HG03520 (cell line): ENCODE results near the gene BUB1.
"Not testable (repeated sequence)": the region's sequence is repeated elsewhere in the genome, so short reads cannot be mapped to it uniquely, and the experiment has no call there.

Source experiments
- ATAC-seq: cut with Tn5 transposase; IDR thresholded peaks from one replicate; pipeline ENCODE4 v1.9.1; 2021; ENCODE audit warnings: mild to moderate bottlenecking, moderate library complexity; ENCODE audit not compliant: unreplicated experiment

The BUB1 gene

DNA sequence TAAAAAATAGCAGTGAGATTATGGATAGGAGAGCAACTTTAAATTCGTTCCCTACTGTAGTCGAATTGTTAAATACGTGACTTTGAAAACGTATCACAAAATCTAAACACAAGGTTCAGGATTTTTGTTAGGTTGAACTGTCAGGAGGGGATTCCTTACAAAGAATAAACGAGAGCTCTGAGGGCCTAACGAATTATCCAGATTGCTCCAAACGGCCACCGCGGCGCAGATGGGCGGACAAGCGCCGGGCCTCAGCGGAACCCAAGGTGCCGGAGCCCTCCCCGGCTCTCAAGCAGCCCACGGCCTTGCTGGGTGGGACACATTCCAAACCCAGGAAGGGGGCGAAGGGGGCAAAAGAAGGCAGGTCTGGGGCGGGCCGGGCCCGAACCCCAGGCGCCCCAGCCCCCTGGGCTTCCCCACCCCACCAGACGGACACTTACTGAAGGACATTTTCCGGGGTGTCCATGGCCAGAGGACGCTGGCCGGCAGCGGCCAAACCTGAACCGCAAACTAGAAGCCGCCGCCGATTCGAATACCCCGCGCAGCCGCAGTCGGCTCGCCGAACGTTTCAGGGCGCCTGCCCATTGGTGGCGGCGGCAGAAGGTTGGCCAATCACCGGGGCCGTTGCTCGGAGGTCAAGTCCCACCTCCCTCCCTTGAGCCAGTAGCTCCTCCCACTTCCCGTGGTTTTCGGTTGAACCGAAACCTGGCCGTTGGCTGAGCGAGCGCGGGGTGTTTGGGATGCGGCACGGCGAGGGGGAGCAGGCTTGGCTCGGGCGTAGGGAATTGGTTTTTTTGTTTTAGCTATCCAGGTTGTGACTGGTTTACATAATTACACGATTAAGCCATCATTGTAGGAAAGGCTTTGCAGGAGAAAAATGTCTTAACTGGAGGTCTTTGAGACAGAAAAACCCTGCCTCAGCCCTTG is at the start of gene BUB1:
TSS of gene BUB1 (minus strand) at position 534 of the 927 bp plus-strand sequence. CDS start at position 466, 68 bp downstream.
- peak; percentile 70 for ATAC-seq

DNA sequence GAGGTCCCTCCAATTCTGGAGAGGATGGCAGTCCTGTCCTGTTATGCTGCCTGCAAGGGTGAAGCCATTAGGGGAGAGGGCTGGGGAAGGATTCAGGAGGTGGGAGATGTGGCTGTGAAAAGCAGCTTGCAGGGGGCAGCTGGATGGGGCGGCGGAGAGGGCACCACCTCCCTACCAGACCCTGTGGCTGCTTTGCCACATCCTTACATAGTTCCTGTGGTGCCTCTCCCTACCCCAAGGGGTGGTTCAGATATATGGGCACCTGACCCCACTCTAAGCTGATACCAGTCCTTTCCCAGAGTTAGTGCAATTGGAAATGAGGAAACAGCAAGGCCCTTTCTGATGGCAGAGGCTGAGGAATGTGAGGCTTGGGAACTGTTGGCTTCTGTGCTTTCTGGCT is 48.4 kb upstream of the BUB1 start:
- ATAC-seq = no peak

DNA sequence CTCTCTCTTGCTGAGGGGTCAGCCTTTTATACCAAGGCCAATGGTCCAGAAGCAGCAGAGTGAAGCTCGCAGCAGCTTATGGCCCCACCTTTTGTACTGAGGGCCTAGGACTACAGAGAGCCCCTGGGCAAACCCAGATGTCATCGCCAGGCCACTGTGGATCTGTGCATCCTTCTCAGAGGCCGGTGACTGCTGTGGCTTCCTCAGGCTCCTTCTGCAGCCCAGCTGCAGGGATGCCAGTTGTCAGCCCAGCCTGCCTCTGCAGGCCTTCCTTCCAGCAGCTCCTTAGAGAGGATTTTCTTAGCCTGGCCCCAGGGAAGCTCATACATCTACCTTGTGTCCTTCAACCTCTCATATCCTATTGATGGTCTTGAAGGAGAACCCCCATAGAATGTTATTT is 48.0 kb upstream of the BUB1 start:
- ATAC-seq = no peak

DNA sequence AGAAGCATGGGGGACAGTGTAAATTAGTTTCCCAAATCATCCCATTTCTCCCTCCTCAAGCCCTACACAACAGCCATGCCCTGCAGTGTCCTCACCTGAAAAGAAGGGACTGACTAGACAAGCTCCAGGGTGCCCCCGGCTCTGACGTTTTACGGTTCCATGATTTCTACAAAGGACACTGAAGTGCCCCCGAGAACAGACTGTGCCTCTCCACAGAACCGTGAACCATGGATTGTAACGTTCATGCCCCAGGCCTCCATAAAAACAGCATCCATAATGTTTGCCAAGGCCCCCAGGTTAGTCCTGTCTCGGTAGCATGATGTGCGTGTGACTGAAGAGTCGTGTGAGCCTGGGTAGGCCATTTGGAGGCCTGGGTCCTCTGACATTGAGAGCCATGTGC is 47.5 kb upstream of the BUB1 start:
- ATAC-seq = no peak

DNA sequence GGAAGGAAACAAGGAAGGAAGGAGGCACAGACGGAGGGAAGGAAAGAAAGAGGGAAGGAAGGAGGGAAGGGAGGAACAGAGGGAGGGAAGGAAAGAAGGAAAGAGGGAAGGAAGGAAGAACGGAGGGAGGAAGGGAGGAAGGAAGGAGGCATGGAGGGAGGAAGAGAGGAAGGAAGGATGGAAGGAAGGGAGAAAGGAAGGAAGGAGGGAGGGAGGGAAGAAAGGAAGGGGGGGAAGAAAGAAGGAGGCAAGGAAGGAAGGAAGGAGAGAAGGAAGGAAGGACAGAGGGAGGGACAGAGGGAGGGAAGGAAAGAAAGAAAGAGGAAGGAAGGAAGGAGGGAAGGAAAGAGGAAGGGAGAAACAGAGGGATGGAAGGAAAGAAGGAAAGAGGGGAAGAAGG is 47.0 kb upstream of the BUB1 start:
- no peak for ATAC-seq

DNA sequence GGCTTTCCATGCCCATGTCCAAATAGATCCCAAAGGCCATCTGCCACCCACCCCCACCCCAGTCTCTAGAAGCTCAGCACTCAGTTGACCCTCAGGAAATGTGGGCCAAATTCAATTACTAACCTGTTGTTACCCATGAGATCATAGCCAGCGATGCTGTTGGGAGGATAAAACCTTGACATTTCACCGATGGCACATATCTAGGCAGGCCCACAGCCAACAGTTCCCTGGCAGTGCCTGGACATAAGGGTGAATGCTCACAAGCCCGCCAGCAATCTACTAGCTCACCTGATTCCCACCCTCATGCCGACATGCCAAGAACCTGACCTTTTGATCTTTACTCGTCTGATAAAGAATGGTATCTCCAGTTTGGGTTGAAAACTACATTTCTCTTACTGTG is 42.7 kb upstream of the BUB1 start:
- ATAC-seq = no peak

DNA sequence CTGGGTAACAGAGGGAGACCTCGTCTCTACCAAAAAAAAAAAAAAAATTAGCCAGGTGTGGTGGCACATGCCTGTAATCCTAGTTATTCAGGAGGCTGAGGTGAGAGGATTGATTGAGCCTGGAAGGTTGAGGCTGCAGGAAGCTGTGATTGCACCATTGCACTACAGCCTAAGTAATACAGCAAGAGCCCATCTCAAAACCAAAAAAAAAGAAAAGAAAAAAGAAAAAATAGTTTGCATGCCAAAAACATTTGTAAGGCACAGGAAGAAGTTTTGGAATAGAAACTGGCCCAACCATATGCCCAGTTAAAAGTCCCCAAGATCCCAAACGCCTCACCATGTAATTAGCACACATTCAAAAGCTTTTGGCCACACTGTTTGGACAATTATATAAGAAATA is 41.1 kb upstream of the BUB1 start:
- ATAC-seq = no peak

DNA sequence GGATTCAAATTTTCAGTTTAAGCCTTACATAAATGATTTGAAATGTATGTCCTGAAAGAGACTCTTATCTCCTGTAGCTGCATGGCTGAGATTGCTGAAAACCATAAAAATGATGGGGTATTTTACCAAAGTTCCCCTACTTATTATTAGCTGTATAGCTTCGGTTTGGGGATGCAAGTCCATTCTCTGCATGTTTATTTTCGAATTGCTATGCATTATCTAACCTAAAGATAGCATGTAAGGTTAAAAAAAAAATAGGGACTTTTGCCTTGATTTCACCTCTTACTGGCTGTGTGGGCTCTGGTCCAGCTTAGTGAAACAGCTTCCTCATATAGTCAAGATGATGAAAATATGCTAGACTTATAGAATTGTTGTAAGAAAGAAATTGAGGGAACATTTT is 40.5 kb upstream of the BUB1 start:
- ATAC-seq = no peak

DNA sequence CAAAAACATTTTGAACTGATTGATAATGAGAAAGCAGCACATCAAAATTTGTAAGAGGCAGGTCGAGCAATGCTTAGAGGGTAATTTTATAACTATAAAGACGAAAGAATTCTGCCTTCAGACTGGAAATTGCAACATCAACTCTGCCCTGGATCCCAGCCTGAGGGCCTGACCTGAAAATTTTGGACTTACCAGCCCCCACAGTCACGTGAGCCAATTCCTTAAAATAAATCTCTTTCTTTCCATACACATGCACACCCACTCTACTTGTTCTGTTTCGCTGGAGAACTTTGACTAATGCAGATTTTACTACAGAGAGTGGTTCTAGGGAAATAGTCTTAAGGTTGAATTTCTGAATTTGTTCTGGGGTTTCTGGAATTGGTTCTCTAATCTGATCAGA is 39.9 kb upstream of the BUB1 start:
- ATAC-seq = no peak

DNA sequence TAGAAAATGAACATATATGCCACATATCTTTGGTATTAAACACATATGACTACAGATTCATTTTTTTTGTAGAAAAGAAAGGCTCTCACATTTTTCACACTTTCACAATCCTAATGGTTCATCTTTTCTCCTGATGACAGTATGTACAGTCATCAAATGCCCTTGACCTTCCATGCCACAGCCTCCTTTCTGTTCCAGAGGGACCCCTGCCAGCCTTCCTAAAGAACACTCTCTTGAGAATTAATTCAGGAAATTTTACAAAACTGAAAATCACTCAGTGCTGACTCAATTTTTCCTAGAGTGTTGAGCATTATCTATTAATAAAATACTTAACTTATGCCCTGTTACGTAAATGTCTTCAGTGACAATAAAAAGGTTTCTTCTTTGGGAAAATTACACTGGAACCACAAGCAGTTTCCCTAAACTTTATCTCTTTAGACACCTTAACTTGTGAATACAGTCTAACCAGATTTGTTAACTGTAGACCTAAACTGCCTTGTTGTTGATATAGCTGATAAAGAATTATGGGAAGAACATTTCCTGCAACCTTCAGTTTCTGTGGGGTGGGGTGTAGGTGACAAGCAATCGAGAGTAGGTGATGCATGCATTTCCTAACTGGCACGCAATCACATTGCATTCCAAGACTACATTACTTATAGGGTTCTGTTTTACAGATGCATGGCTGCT is 39.2 kb upstream of the BUB1 start:
- no peak for ATAC-seq

DNA sequence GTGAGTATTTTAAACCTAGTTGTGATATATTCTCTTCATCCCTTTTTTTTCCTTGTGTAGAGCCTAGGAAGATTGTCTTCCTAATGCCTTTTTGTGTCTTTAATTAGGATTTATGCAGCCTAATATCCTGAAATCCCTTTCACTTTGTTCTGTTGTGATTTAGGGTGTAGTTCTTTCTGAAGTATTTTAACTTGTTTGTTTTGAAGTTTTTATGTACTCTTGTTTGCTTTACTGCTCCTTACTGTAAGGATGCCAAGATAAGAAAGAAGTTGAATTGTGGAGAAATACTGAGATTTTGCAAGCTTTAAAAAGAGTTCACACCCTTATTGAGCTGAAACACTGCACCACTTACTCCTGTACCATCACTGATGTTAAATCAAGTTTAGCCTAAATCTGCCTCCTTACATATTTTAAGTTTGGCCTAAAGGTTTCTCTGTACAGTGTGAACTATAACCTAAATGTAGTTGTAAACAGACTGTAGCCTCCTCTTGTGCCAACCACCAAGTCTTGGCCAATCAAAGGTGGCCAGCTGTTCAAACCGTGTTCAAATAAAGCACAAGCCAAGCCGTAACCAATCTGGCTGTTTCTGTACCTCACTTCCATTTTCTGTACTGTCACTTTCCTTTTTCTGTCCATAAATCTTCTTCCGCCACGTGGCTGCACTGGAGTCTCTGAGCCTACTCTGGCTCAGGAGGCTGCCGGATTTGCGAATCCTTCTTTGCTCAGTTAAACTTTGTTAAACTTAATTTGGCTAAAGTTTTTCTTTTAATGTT is 36.8 kb upstream of the BUB1 start:
- no peak for ATAC-seq

DNA sequence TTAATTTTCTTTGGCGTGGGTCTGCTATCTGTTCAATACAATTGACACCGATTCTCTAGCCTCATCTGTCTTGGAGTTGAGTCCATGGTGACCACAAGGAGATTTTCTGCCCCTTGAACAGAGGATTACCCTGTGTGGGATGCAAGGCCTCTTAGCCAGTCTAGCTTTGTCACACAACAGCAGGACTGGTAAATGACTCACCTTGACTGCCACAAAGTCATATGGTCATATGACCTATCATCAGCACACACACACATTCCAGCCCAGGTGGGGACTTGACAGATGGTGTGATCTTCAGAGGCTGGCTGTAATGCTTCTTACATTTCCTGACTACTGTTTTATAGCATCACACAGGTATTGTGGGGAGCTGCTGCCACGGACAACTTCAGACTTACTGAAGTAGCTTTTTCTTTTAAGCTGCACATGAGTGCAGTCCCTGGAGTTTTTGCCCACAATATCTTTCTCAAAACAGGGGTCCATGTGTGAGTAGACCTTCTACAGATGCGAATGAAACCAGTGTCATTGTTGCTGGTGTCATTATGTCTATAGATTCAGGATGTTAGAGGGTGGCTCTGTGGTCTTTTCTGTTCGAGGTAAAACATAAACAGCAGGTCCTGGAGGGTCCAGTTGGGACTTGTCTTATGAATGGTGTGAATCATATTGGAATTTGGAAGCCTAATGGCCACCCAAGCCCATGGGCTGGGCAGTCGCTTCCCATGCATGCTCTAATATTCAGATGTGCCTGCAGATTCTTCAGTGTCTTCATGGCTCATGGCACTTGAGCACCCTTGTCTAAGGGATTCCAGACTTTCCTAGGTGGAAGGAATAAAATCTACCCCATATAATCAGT is 35.9 kb upstream of the BUB1 start:
- ATAC-seq = no peak

DNA sequence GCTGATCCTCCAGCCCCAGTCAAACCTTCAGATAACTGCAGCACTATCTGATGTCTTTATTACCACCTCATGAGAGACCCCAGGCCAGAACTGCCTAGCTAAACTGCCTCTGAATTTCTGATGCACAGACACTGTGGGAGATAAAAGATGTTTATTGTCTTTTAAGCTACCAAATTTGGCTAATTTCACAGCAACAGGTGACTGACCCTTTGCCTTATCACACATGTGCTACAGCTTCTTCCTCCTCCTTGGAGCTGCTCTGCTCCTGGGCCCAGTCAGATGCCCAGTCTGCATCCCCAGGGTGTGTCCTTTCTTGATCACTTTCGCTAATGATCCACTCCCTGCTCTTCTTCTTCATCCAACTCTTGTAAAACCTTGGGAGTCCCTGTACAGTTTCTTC is 34.9 kb upstream of the BUB1 start:
- ATAC-seq = no peak

DNA sequence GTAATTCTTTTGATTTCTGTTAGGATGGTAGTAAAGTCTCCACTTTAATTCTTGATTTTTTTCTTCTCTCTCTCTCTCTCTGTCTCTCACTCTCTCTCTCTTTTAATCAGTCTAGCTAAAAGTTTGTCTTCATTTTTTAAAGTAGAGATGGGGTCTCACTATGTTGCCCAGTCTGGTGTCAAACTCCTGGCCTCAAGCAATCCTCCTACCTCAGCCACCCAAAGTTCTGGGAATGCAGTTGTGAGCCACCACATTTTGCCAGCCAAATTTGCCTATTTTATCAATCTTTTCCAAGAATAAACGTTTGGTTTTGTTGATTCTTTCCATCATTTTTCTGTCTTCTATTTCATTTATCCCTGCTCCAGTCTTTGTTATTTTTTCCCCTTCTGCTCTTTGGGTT is 30.6 kb upstream of the BUB1 start:
- no peak for ATAC-seq

DNA sequence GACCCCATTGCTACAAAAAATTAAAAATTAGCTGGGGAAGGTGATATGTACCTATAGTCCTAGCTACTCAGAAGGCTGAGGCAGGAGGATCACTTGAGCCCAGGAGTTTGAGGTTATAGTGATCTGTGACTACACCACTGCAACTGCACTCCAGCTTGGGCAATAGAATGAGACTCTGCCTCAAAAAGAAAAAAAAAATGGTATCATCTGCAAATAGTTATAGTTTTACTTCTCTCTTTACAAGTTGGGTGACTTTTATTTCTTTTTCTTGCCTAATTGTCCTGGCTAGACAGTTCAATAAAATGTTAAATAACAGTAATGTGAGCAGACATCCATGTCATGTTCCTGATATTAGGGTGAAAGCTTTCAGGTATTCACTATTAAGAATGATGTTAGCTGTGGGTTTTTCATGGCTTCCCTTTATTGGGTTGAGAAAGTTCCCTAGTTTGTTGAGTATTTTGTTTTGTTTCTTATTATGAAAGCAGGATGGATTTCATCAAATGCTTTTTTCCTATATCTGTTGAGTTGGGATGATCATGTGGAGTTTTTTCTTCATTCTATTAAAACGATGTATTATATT is 29.6 kb upstream of the BUB1 start:
- no peak for ATAC-seq

DNA sequence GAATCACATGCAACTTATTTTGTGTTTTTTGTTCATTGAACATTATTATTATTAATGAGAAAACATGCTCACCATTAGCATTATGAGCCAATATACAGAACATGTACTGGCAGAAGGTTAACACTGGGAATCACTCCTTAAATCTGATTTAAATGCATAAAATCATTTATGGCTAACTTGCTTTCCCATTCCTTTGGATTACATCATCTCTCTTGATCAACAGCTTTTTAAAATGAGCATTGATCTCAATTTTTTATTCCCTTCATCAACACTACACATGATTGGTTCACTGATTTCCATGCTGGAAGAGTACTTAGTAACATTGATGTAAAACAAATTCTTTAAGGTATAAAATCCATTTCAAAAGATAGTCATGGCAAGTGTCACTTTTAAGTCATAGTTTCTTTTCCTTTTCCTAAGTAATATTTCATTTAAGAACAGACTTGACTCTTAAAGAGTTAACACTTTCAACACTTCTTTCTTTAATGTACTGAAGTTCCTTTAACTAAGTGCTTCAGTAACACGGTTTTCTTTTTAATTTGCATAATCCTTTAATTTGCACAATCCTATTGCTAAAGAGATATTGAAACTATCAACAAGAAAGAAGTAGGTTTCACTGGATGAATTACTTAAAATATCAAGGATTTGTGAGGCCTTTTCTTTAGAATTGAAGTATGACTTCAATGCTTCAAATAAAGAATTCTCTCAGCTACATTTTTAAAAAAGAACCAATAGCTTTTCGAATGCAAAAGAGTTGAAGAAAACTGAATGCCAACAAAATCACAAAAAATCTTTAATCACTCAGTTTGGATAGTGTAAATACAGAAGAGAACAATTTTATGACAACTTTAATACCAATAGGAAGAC is 24.9 kb upstream of the BUB1 start:
- no peak for ATAC-seq

DNA sequence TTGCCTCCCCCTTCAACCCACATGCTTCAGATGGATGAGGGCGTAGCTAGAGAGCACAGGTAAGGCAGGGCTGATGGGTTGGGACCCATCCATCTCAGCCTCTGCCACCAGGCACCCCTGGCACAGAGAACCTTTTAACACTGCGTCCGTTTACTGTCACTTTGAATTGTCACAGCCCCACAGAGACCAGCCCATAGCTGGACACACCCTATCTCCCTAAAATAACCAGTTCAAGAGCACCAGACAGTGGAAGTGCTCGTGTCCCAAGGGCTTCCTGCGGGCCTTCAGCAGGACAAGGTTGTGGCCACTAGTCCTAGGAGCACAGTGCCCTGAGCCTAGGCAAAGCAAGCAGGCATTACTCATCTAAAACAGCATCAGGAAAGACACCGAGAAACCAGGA is 20.4 kb upstream of the BUB1 start:
- not testable (repeated sequence) for ATAC-seq

DNA sequence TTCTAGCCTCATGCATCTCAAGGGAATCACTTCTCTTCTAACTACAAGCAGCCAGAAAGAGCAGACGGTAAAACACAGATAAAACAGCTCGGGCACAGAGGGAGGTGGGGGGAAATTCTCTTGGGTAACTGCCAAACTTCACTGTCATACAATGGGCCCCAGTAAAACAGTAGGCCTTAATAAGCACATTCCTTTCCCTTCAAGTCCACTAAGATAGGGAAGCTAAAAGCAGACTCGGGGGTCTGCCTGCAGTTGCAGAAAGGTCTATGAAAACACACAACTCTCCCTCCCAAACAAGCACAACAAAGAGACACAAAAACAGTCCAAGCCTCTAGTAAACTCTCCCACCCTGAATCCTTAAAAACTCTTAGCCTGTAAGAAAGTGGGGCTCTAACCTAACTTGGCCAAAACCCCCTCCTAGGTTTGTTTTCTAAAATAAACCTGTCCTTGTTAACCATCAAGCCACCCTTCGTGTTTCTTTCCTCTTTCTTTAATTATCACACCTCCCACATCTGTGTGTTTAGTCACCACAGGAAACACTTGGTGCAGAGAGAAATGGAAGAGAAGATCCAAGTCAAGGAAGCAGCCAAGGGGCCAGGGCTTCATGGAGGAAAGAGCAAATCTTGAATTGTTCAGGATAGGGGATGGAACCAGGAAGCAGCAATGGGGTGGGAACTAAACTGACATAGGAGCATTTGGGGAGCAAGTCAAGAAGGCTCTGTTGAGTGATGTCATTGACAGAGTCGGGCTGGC is 17.5 kb upstream of the BUB1 start:
- not testable (repeated sequence) for ATAC-seq
